NCI-H2107 treated with DMSO at 0.1 percent for 48 hours (cell line): Measurements from ENCODE around the gene FOXG1.

Experiments
- DNase-seq: peaks from one replicate; lab custom pipeline; 2025; ENCODE audit not compliant: unreplicated experiment; lab: John Stamatoyannopoulos, UW

Gene FOXG1

DNA sequence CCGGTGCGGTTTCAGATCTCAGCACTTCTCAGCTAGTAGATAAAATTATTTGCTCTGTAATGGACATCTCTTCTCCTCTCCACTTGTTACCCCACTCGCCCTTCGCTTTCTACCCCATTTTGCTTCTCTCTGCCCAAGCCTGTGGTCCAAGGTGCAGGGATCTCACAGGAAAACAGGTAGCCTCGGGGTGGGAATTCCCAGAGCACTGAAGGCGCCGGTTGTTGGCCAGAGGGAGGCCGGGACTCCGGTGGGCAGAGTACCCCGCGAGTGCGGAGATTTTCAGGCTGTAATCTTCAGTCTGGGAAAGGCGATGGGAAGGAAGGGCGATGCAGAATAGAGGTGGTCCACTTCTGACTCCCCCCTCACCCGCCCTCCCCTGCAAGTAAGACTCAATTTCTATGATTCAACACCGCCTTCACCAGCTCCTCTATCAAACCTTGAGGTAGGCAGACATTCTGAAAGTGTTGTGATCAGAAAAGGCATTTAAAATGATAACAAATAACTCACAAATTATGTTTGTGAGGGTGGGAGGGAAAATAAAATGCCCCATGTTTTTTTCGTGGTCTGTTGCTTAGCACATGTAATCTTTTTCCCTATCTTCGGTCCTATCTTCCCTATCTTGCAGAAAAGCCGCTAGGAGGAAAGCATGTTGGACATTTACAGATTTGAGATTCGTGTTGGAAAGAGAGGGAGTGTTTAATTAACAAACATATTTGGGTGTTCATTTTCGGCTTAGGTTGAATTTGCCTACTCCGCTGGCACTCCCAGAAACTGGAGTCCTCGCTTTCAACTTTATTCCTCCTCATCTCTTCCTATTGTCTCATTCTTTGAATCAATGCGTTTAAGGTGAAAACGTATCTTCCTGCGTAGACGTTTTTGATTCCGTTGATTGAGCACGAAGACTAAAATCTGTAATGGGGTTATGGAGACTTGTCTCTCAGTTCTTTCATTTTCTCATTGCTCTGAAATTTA lies 8.5 kb downstream of the FOXG1 start:
- no peak for DNase-seq

DNA sequence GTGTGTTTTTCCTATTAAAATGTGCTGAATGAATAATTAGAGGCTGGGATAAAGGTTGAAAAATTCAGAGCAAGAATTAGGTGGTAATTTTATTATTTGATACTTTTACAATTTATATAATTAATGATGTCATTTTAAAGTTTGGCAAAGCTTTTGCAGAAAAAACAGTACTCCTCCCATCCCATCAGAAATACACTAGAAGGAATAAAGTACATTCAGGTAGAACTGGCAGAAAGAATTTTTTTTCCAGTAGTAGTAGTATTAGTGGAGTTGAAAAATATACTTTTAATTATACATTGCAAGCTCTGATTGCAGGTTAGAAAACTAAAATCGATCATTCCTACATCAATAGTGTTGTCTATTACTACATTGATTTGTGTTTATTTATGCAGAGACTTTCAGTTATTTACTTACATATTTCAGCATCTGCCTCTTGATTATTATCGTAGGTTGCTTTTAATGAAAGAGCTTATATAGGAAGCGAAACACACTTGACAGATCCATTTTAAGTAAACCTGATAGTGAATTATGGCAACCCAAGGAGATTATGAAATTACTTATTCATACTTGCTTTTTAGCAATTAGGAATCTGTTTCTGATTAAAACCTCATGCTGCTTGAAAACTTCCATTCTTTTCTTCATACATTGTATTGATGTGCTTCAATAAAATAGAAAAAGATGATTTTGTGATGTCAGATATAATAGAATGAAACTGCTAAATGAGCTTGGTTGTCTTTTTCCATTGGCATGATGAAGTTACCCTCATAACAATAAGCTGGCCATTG lies 10.1 kb downstream of the FOXG1 start:
- no peak for DNase-seq

DNA sequence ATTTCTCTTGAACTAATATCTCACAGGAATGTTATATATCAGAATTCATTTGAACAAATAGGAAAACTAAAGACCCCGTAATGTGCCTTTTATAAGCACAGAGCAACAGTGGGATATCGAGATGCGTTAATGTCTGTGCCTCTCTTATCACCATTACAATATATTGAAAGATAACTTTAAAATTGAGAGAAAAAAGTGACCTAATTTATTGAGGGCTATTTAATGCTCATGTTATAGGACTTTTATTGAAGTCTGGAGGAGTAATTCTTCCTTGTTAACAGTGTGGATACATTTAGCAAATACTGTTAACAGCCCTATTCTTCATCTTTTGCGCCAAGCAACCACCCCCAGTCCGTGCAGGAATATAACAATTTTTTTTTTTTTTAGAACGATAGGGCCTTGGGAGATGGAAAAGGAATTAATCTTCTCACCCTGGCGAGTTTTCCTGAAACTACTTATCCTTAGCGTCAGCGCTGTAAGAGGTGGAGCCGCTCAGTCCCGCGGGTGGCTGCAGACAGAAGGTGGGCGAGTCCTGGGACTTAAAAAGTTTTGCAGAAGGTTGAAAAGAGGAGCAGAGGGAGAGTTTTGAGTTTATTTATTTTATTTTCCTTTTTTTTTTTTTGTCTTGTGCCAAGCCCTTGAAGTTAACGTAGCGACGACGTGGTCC lies 11.0 kb downstream of the FOXG1 start:
- DNase-seq: no peak

DNA sequence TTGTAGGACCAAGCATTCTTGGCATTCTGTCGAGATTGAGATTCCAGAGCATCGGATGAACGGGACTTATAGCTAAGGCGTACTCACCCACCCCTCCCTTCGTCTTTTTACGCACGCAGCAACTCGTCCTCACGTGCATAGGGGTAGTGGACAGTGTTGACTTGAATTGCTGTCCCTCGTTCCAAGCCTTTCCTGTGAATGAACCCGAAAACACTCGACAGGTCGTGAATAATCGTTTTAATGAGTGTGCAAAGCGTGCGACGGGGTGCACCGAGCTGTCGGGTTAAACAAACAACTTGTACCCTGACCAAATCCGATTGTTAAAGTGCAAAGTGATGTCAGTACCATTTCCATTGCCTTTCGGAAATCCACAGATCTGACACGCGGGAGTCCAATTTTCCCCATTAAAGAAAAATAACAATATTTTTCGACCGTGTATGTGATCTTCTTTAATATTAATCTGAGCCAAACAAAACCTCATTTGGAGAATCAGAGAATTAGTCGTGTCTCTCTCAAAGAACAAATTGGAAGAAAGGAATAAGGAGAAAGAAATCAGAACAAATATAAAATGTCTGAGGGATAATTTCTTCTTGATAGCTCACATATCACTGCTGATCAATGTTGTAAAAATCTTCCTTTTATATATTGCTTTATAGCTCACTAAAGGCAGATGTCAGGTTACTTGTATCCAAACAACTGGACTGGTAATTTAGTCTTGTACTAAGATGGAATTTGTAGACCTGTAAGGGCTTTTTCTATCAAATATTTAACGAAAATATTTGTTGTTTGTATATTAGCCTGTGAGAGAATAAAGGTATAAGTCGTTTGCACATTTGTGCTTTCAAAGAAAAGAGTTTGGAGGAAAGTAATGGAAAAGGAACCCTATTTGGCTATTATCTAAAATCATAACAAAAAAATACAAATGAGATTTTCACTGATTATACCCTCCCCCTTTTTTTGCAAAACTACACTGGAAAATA lies 11.8 kb downstream of the FOXG1 start:
- no peak for DNase-seq

DNA sequence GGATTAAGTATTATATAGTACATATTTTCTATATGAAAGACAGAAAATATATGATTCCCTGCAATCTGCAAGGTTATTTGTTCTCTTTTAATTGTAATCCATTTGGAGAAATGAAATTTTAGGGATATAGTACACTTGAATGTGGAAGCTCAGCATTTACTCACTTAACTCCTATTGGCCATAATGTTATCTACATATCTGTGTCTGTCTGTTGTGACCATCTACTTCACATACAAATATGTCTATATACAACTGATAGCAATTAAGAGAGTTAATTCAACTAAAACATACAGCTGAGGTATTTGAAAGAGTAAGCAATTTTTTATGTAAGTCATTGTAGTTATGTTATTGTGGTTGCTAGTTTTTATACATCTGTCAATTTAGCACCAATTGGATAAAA lies 12.9 kb downstream of the FOXG1 start:
- DNase-seq: no peak

DNA sequence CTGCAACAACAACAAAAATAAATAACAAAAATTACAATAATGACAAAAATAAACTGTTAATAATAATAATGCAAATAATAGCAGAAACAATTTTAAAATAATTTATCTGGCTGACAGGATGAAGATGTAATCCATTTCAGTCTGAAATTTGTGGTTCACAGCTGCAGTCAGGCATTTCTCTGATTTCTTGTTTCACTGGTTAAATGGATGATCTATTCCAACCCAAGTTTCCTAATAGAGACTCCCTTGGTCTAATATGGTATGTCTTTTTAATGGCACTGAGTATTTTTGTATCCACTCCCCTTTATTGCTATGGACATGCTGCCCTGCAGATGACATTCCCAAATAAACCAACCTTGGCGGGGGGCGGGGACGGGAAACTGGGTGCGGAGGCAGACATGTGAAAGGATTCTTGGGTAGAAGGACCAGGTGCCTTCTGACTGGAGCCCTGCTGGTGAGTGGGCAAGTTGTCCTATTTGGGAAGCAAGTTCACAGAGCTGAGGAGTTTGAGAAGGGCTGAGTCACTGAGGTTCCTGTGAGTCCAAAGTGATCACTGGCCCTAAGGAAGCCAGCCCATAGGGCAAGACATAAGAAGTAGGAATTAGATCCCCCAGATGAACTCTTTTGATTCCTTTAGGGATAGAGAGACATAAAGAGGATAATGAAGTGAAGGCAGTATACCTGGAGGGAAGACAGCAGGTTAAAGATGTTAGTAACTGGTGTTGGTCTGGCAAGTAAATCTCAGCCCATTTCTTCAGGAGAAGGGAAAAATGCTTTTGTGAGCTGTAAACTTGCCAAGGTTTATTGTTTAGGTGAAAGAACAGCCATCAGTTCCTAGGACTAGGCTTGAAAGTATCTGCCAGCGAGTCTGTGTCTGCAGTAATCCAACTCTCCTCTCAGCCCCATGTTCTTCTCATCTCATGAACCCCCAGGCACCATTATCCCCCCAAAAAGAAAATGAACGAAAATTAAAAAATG lies 14.5 kb downstream of the FOXG1 start:
- DNase-seq: no peak

DNA sequence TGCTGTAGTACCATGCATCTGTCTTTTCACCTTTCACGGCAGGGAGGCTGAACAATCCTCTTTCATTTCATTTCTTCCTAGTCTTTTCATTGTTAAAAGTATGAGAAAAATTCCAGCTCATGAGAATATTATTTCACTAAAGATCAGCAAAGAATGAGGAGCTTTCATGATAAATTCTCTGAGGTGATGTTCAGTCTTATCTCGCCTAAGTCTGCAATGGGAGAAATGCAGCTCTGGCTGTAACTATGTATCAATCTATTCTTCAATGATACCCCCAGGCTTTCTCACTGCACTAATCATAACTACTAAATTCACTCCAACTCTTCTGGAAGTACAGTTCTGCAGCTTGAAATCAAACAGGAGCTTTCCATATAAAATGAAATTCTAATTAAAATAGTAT lies 15.7 kb downstream of the FOXG1 start:
- no peak for DNase-seq

DNA sequence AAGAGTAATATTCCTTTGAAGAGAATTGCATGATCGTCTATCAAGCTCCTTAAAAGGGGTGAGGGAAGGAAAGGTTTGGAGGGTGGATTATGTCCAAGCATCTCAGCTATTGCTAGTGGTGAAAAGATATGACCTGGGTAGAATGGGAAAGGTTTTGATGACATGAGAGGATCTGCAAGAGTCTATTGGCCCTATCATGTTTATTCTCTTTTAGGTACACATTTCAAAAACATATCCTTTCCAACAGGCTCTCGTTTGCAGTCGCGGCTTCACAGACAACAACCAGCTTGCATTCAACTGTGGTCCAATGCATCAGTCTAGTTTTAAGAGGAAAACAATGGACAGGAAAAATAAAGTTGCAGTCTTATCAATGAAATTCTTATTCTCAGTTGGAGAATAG lies 17.1 kb downstream of the FOXG1 start:
- DNase-seq: no peak

DNA sequence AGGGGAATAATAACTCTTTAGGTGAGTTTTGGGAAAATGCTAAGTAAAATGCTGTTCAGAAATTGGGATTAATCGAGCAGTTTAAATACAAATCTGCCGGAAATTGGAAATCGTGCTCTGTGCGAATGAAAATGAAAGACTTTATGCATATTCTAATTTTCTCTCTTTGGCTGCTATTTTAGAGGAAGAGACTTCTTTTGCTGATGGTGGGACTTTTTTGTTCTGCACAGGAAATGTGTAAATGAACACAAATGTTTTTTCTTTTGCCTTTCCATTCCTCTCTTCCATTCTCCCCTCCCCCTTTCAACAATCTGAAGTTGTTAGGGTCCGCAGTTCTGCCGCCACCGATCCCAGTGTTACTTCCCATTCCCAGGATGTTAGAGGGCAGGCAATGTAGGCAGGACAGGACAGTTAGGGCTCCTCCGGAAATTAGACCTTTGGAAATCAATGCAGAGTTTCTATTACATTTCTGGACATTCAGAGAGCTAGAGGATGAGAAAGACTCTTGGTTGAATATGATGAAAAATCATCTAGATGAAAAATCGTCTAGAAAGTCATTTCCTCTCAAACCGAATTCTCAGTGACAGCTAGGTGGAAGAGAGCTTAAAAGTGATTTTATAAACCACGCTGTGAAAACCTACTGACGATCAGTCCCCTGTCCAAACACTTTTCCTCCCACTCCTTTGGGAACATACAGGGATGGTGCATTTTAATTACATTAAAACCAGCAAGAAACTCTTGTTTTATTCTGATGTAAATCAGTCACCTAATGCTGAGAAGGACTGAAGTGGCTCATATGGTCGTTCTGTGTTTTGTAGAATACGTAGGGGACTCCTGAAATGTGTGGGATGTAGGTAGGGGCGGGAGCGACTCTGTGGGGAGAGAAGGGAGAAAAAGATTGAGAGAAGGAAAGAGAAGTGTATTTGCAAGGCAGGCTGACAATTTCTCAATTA lies 17.8 kb downstream of the FOXG1 start:
- no peak for DNase-seq

DNA sequence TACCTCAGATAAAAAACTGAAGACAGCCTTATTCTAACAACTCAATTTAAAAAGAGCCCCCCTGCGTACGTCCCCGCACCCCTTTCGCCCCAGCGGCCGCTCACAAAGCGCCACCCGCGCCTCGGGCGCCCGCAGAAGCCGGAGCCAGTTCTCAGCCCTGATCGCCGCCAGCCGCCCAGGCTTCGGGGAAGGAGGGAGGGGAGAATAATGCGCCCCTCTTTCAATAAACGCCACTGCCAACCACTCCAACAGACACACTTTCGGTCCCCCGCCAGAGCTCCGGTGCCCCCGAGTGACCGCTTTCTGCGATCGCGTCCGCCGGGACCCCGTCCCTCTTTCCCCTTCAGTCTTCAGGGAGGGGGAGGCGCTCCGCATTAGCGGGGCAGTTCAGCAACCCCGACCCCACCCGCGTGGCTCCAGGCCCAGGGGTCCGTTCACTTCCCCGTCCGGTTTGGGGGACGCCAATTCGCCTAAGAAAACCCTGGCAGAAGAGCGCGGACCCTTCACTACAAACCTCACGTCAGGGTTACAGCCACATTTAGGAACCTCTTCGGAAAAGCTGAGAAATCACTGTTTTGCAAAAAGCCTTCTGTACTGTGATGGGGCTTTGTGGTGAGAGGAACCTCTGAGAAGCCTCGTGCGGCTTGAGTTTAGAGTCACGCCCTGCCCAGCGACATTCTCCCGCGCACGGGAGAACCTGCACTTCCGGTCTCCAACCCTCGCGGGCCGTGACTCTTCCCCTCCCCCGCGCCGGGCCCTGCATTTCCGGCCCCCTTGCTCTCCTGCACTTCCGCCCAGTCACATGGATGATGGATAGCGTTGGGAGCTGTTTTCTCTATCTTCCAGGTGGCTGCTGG lies 18.7 kb downstream of the FOXG1 start:
- DNase-seq: no peak

DNA sequence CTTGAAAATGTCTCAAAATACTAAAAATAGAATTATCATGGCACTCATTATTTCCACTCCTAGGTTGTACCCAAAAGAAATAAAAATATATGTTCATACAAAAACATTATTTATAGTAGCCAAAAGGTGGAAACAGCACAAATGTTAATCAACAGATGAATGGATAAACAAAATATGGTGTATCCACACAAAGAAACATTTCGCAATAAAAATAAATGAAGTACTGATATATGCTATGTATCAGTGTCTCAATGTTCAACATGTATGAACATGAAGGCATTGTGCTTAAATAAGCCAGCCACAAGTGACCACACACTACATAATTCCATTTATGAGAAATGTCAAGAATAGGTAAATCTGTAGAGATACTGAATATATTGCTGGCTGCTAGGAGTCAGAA lies 40.9 kb downstream of the FOXG1 start:
- no peak for DNase-seq

DNA sequence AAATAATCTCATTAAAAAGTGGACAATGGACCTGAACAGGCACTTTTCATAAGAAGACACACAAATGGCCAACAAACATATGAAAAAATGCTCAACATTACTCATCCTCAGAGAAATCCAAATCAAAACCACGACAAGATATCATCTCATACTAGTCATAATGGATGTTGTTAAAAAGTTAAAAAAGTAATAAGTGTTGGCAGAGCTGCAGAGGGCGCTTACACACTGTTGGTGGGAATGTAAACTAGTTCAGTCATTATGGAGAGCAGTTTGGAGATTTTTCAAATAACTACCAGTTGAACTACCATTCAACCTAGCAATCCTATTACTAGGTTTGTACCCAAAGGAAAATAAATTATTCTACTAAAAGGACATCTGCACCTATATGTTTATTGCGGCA lies 47.2 kb downstream of the FOXG1 start:
- no peak for DNase-seq
